Neutrophil (primary cell): Measurements from ENCODE around the gene PCBD1.

Experiments
- H3K27ac ChIP-seq: fragments of 200-600 bp; sonication (generic); 2 replicates; pipeline ENCODE4 v1.5.1; 2016; ENCODE audit warnings: mild to moderate bottlenecking, moderate library complexity
- H3K27me3 ChIP-seq: fragments of 200-600 bp; sonication (generic); 2 replicates; pipeline ENCODE4 v1.6.0; 2016; ENCODE audit warnings: mild to moderate bottlenecking
- H3K36me3 ChIP-seq: fragments of 200-600 bp; sonication (generic); 2 replicates; pipeline ENCODE4 v1.5.1; 2017
- H3K4me1 ChIP-seq, 2 experiments: fragments of 200-600 bp in 1 of 2; sonication (generic) in 1 of 2; 1 replicate in 1 of 2; 2 replicates in 1 of 2; pipeline versions ENCODE4 v1.5.1 to v1.6.1; 2013 to 2016; ENCODE audit warnings: low read depth in 1 of 2, low read length in 1 of 2, mild to moderate bottlenecking in 1 of 2, moderate library complexity in 1 of 2; ENCODE audit not compliant: control insufficient read depth in 1 of 2, insufficient read depth in 1 of 2
- H3K4me3 ChIP-seq, 2 experiments: fragments of 200-600 bp in 1 of 2; sonication (generic) in 1 of 2; 1 replicate in 1 of 2; 2 replicates in 1 of 2; pipeline ENCODE4 v1.5.1; 2013 to 2016; ENCODE audit warnings: low read depth in 1 of 2, low read length in 1 of 2, mild to moderate bottlenecking in 1 of 2, moderate library complexity in 1 of 2
- H3K9me3 ChIP-seq: fragments of 200-600 bp; sonication (generic); 2 replicates; pipeline ENCODE4 v1.5.1; 2016
- CTCF ChIP-seq: fragments of 200-600 bp; sonication (generic); IDR thresholded peaks from 2 replicates; pipeline ENCODE4 v1.5.1; 2016; ENCODE audit warnings: antibody characterized with exemption

The PCBD1 gene

DNA sequence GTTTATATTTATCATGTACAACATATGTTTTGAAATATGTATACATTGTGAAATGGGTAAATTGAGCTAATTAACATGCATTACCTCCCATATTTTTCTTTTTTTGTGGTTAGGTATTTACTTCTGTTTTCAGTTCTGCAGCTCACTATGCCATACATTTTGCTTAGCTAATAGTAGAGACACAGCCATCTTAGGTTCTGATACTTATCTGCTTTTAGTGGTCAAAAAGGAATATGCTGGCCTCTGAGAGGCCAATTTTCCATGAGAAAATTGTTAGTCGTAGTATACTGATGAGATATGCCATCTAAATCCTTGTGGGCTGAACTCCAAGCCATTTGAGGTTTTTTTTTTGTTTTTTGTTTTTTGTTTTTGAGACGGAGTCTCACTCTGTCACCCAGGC, 41.6 kb downstream of the PCBD1 start:
- Histone ChIP-seq H3K27me3 (no peaks in the 10 kb centered on the region), H3K27ac (no peak overlapping the region), H3K4me1 (no peaks in the 10 kb centered on the region), H3K9me3 (no peaks in the 10 kb centered on the region), H3K36me3 (peaks cover 30% of the 10 kb centered on the region), H3K4me3 (no peak overlapping the region)
- no peak for TF ChIP-seq CTCF

- TF ChIP-seq CTCF, result no peak
- no peaks in the 10 kb centered on the region for H3K4me1 ChIP-seq
- H3K4me3 ChIP-seq, result no peak overlapping the region
- no peak overlapping the region for H3K27ac ChIP-seq
- H3K27me3 ChIP-seq, result no peaks in the 10 kb centered on the region
- H3K9me3 ChIP-seq, result no peaks in the 10 kb centered on the region
- H3K36me3 ChIP-seq, result peaks cover 22% of the 10 kb centered on the region
These were observed 42.5 kb downstream of the PCBD1 start for GRCh38 chr10:70845816-70846215.

DNA sequence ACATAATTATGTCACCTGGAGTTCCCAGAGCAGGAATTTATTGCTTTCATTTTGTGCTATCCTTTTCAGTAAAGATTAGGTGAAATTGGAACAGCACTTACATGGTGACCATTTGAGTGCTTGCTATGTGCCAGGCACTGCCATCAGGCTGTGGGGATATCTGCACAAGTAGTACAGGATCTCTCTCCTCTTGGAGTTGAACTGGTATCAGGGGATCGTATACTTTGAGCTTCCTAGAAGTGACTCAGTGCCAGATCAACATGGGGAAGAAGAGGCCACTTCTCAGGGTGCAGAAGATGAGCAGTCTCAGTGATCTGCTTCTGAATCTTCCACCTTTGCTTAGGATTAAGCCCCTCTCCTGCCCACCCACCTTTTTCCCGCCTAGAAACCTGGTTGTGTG, 43.1 kb downstream of the PCBD1 start:
- no peaks in the 10 kb centered on the region for H3K4me1 ChIP-seq
- H3K9me3 ChIP-seq, result no peaks in the 10 kb centered on the region
- H3K27ac ChIP-seq, result no peak overlapping the region
- H3K4me3 ChIP-seq, result no peak overlapping the region
- no peak for TF ChIP-seq CTCF
- H3K27me3 ChIP-seq, result no peaks in the 10 kb centered on the region
- H3K36me3 ChIP-seq, result peaks cover 22% of the 10 kb centered on the region

GRCh38 chr10:70843776-70844489, 44.4 kb downstream of the PCBD1 start:
- Histone ChIP-seq H3K9me3 (no peaks in the 10 kb centered on the region), H3K4me1 (no peaks in the 10 kb centered on the region), H3K4me3 (no peak overlapping the region), H3K36me3 (peaks cover 22% of the 10 kb centered on the region), H3K27me3 (no peaks in the 10 kb centered on the region), H3K27ac (no peak overlapping the region)
- no peak for TF ChIP-seq CTCF

DNA sequence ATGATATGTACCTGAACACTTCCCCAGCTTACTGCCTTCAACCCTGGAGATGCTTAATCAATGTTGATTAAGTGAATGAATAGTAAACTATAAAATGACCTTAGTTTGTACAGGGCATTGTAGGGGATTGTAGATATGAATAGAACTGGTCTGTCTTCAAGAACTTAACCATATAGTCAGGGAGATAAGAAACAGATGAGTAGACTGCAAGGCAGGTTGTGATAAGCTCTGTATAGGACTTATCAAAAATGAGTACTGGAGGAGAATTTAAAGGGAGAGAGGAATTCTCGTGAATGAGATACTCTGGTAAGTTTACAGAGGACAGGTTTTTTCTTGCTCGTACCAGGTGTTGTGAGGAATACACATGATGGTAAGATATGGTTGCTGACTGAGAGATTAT, 45.0 kb downstream of the PCBD1 start:
- peaks cover 22% of the 10 kb centered on the region for H3K36me3 ChIP-seq
- no peak overlapping the region for H3K27ac ChIP-seq
- H3K4me1 ChIP-seq, result no peaks in the 10 kb centered on the region
- no peaks in the 10 kb centered on the region for H3K9me3 ChIP-seq
- H3K4me3 ChIP-seq, result no peak overlapping the region
- no peak for TF ChIP-seq CTCF
- H3K27me3 ChIP-seq, result no peaks in the 10 kb centered on the region
